ENCODE results near the gene TSPAN14. TPM values are rescaled to one million over a fixed set of nuclear protein-coding genes. Genes with fewer than 3 reads are reported as not detected.

The TSPAN14 gene
- total and polyA plus RNA-seq, 2 experiments from 2014 or later, result 65.9 to 104 TPM

GRCh38 chr10:80582286-80582960 is 128.3 kb downstream of the TSPAN14 start:
- Histone ChIP-seq H3K27me3 (no peaks in the 10 kb centered on the region), H3K4me3 (no peak overlapping the region), H3K4me1 (ENCODE audit: insufficient read depth) (peaks cover 4% of the 10 kb centered on the region), H3K79me2 (no peaks in the 10 kb centered on the region), H3K36me3 (replicated peaks; ENCODE audit: insufficient read depth, low read depth) (no peaks in the 10 kb centered on the region), H3K9me3 (ENCODE audit: low read depth) (no peaks in the 10 kb centered on the region), H4K20me1 (ENCODE audit: insufficient read depth, poor library complexity, severe bottlenecking) (no peaks in the 10 kb centered on the region), H3K9me2 (replicated peaks; ENCODE audit: insufficient read depth) (no peaks in the 10 kb centered on the region), H3K27ac (no peak overlapping the region), H3K4me2 (peak overlapping the region; percentile 12), H2AFZ (no peak overlapping the region)
- 59% methylated on average over 3 of the region's 3 CpGs for WGBS (ENCODE audit: low lambda C conversion rate, missing lambda C conversion rate)
- TF ChIP-seq CTCF (IDR thresholded peaks at IDR 0.05; ENCODE audit: poor library complexity), result no peak
- no peak for TF ChIP-seq EZH2 (IDR thresholded peaks at IDR 0.05; ENCODE audit: borderline replicate concordance)
- no peak for TF ChIP-seq EZH2phosphoT487 (IDR thresholded peaks at IDR 0.05; ENCODE audit: low read depth, severe bottlenecking, unreplicated experiment)
- no peak for DNase-seq (ENCODE audit: low spot score)

Other genes starting within 250 kb of the TSPAN14 start
- 88.1 and 92.8 TPM in 2 replicates for gene ANXA11, start 248.8 kb upstream of the TSPAN14 start, total RNA-seq
- gene ANXA11, start 248.8 kb upstream of the TSPAN14 start, polyA plus RNA-seq, result 168 and 184 TPM in 2 replicates
- gene MAT1A, start 164.7 kb upstream of the TSPAN14 start, total RNA-seq, result 50.0 and 62.1 TPM in 2 replicates
- 20.1 and 38.3 TPM in 2 replicates for gene MAT1A, start 164.7 kb upstream of the TSPAN14 start, polyA plus RNA-seq
- gene DYDC1, start 97.6 kb upstream of the TSPAN14 start, total RNA-seq, result not detected in 2 replicates
- not detected in 2 replicates for gene DYDC1, start 97.6 kb upstream of the TSPAN14 start, polyA plus RNA-seq
- 0.56 and 0.80 TPM in 2 replicates for gene DYDC2, start 97.5 kb upstream of the TSPAN14 start, total RNA-seq
- gene DYDC2, start 97.5 kb upstream of the TSPAN14 start, polyA plus RNA-seq, result 0.72 TPM in 1 of 2 replicates, not detected in the other
- gene PRXL2A, start 45.8 kb upstream of the TSPAN14 start, total RNA-seq, result 159 and 166 TPM in 2 replicates
- 214 and 222 TPM in 2 replicates for gene PRXL2A, start 45.8 kb upstream of the TSPAN14 start, polyA plus RNA-seq
- not detected in 2 replicates for gene SH2D4B, start 83.6 kb downstream of the TSPAN14 start, total RNA-seq
- not detected in 2 replicates for gene SH2D4B, start 83.6 kb downstream of the TSPAN14 start, polyA plus RNA-seq

All from hepatocyte (in vitro differentiated cells).